Heart left ventricle (tissue), 13 donors: Measurements from ENCODE around the gene SLC22A23.

Experiments
- POLR2A ChIP-seq, 2 donors: fragments of 450-650 bp; IDR thresholded peaks; one replicate each; pipeline ENCODE4 v1.6.1; 2017; ENCODE audit warnings: antibody characterized with exemption in 2 of 2, mild to moderate bottlenecking in 2 of 2, moderate library complexity in 2 of 2
- TF ChIP-seq, protein P1 (sequence below), 12 donors: fragments of 200-600 bp; sonication (generic) in 4 of 12; IDR thresholded peaks; one replicate each; pipeline versions ENCODE4 v1.5.0 to v1.8.0; 2018 to 2022; ENCODE audit warnings: antibody characterized with exemption in 12 of 12, mild to moderate bottlenecking in 5 of 12
- donor health status: ischemic (EF 13 %, LVEDD 7.1; RV severe dilation, severe dysfunction).
- donor health status: DM: no; HTN: yes; CAD: no.
- donor health status: DM: no; HTN: no; CAD: no.
- donor health status: ischemic (EF 25% LVEDD 6.9; RV normal size, moderate dysfunction).
- donor health status: ischemic (EF 25% LVEDD 5.7; RV mildly dilated, moderate dysfunction).
- donor health status: ischemic (EF 35%, LVEDD 5.7; RV mildly dilated, moderate dysfunction).
- donor health status: nonischemic (EF 11% LVEDD 7.7; RV severe dilation, severe dysfunction).
- donor health status: DM: yes; HTN: yes; CAD: no.
- donor health status: PGD.
- donor health status: ischemic (EF 29% LVEDD 5.4; RV normal size, mild dysfunction).
- donor health status: nonischemic (EF 23%, LVEDD 6.1; RV moderate dilation, normal function).

DNA sequence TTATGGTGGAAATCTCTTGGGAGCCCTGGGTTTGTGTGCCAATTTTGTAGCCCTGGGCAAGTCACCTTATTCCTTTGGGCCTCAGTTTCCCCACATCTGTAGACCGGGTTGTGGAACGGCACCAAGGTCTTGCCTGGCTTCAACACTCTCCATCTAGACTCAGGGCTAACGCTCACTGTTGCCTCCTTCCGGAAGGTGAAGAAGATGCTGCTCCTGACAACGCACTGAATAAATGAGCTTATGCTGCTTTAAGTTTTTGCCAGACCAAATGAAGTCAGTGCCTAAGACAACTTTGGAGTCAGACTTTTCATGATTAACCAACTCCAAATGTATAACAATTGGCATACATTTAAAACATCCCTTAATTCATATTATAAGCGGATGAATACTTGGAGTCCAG lies 145.0 kb downstream of the SLC22A23 start:
- no peak for TF ChIP-seq POLR2A (IDR thresholded peaks at IDR 0.05)
- TF ChIP-seq, protein P1, sequence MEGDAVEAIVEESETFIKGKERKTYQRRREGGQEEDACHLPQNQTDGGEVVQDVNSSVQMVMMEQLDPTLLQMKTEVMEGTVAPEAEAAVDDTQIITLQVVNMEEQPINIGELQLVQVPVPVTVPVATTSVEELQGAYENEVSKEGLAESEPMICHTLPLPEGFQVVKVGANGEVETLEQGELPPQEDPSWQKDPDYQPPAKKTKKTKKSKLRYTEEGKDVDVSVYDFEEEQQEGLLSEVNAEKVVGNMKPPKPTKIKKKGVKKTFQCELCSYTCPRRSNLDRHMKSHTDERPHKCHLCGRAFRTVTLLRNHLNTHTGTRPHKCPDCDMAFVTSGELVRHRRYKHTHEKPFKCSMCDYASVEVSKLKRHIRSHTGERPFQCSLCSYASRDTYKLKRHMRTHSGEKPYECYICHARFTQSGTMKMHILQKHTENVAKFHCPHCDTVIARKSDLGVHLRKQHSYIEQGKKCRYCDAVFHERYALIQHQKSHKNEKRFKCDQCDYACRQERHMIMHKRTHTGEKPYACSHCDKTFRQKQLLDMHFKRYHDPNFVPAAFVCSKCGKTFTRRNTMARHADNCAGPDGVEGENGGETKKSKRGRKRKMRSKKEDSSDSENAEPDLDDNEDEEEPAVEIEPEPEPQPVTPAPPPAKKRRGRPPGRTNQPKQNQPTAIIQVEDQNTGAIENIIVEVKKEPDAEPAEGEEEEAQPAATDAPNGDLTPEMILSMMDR (IDR thresholded peaks at IDR 0.05), result no peak
